ENCODE data around the gene TARDBP.

The TARDBP gene

GRCh38 chr1:11067716-11068599 is 55.5 kb downstream of the TARDBP start:
- ATAC-seq = no peak
- TF ChIP-seq CSRNP3 (CRISPR knock-in tag; IDR thresholded peaks at IDR 0.05) (no peak), ZNF70 (CRISPR knock-in tag; IDR thresholded peaks at IDR 0.05) (no peak)

GRCh38 chr1:11068600-11069473 is 56.4 kb downstream of the TARDBP start:
- no peak for TF ChIP-seq TOX (CRISPR knock-in tag; IDR thresholded peaks at IDR 0.05; ENCODE audit: borderline replicate concordance)
- no peak for TF ChIP-seq ZC3H10 (CRISPR knock-in tag; IDR thresholded peaks at IDR 0.05)
- ATAC-seq = no peak

DNA sequence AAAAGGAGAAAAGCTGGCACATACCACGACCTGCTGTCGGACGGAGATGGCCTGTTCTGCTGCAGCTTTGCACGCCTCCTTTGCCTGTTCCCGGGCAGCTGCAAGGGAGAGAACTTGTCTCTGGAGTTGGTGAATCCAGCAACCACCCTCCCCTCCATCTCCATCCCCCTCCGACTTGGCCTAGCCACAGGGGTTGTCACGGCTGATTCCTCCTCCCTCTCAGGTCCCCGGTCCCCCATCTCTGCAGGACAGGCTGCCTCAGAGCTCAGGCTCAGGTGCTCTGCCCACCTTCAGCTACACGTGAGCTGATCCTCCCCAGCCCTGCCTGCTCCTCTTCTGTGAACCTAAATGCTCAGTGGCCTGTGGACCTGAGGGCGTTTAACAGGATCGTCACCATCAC is 58.4 kb downstream of the TARDBP start:
- TF ChIP-seq PPARA (CRISPR knock-in tag; IDR thresholded peaks at IDR 0.05; ENCODE audit: borderline replicate concordance) (no peak), GLIS3 (CRISPR knock-in tag; IDR thresholded peaks at IDR 0.05) (no peak), TCF4 (CRISPR knock-in tag; IDR thresholded peaks at IDR 0.05; ENCODE audit: borderline replicate concordance) (no peak), ZNF565 (CRISPR knock-in tag; conservative IDR thresholded peaks at IDR 0.05; ENCODE audit: low read depth) (no peak), ZC3H10 (CRISPR knock-in tag; IDR thresholded peaks at IDR 0.05) (no peak), BACH2 (CRISPR knock-in tag; IDR thresholded peaks at IDR 0.05; ENCODE audit: borderline replicate concordance) (no peak), ISL1 (CRISPR knock-in tag; IDR thresholded peaks at IDR 0.05) (no peak), ZNF70 (CRISPR knock-in tag; IDR thresholded peaks at IDR 0.05) (no peak), CSDC2 (CRISPR knock-in tag; IDR thresholded peaks at IDR 0.05) (no peak)
- TF ChIP-seq, protein P1, sequence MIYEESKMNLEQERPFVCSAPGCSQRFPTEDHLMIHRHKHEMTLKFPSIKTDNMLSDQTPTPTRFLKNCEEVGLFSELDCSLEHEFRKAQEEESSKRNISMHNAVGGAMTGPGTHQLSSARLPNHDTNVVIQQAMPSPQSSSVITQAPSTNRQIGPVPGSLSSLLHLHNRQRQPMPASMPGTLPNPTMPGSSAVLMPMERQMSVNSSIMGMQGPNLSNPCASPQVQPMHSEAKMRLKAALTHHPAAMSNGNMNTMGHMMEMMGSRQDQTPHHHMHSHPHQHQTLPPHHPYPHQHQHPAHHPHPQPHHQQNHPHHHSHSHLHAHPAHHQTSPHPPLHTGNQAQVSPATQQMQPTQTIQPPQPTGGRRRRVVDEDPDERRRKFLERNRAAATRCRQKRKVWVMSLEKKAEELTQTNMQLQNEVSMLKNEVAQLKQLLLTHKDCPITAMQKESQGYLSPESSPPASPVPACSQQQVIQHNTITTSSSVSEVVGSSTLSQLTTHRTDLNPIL (CRISPR knock-in tag; IDR thresholded peaks at IDR 0.05; ENCODE audit: low read depth) = no peak
- TF ChIP-seq, protein P2, sequence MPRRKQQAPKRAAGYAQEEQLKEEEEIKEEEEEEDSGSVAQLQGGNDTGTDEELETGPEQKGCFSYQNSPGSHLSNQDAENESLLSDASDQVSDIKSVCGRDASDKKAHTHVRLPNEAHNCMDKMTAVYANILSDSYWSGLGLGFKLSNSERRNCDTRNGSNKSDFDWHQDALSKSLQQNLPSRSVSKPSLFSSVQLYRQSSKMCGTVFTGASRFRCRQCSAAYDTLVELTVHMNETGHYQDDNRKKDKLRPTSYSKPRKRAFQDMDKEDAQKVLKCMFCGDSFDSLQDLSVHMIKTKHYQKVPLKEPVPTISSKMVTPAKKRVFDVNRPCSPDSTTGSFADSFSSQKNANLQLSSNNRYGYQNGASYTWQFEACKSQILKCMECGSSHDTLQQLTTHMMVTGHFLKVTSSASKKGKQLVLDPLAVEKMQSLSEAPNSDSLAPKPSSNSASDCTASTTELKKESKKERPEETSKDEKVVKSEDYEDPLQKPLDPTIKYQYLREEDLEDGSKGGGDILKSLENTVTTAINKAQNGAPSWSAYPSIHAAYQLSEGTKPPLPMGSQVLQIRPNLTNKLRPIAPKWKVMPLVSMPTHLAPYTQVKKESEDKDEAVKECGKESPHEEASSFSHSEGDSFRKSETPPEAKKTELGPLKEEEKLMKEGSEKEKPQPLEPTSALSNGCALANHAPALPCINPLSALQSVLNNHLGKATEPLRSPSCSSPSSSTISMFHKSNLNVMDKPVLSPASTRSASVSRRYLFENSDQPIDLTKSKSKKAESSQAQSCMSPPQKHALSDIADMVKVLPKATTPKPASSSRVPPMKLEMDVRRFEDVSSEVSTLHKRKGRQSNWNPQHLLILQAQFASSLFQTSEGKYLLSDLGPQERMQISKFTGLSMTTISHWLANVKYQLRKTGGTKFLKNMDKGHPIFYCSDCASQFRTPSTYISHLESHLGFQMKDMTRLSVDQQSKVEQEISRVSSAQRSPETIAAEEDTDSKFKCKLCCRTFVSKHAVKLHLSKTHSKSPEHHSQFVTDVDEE (CRISPR knock-in tag; IDR thresholded peaks at IDR 0.05) = no peak
- TF ChIP-seq, protein P3, sequence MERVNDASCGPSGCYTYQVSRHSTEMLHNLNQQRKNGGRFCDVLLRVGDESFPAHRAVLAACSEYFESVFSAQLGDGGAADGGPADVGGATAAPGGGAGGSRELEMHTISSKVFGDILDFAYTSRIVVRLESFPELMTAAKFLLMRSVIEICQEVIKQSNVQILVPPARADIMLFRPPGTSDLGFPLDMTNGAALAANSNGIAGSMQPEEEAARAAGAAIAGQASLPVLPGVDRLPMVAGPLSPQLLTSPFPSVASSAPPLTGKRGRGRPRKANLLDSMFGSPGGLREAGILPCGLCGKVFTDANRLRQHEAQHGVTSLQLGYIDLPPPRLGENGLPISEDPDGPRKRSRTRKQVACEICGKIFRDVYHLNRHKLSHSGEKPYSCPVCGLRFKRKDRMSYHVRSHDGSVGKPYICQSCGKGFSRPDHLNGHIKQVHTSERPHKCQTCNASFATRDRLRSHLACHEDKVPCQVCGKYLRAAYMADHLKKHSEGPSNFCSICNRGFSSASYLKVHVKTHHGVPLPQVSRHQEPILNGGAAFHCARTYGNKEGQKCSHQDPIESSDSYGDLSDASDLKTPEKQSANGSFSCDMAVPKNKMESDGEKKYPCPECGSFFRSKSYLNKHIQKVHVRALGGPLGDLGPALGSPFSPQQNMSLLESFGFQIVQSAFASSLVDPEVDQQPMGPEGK (CRISPR knock-in tag; IDR thresholded peaks at IDR 0.05; ENCODE audit: borderline replicate concordance) = no peak

DNA sequence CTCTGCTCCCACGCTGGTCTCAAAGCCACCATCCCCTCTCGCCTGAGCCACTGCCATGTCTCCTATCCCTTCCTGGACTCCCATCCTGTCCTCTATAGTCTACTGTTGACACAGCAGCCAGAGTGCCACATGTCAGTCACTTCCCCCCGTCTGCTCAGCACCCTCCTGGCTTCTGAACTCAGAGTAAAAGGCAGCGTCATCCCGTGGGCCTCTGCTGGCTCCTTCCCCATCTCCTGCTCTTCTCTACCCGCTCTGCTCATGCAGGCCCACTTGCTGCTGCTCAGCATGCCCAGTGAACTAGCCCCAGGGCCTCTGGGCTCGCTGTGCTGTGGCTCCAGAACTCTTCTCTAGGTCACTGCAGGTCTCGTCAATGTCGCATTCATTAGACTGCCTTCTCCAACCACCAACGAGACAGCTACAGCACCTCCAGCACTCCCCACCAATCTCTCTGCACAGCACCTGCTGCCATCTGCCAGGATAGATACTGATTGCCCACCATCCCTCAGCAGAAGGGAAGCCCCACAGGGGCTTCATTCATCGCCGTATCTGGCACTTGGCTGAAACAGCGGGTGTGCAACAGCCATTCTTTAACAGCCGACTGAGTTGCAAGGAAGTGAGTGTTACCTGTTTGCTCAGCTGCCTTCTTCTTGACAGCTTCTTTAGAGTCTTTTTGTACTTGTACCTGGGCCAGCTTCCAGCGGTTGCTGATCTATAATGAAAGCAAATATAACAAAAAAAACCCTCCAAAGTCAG is 59.2 kb downstream of the TARDBP start:
- TF ChIP-seq ZNF565 (CRISPR knock-in tag; conservative IDR thresholded peaks at IDR 0.05; ENCODE audit: low read depth) (no peak), ESRRG (CRISPR knock-in tag; IDR thresholded peaks at IDR 0.05) (no peak)
- TF ChIP-seq, protein P3 (CRISPR knock-in tag; IDR thresholded peaks at IDR 0.05; ENCODE audit: borderline replicate concordance) = no peak
- no peak for ATAC-seq

More for the DNA sequence above, 58.4 kb downstream of the TARDBP start:
- ATAC-seq = no peak; the same call in 2 of the 3 replicates
